Prostate gland (tissue), 2 donors: Measurements from ENCODE around the gene BCAP31.

ENCODE experiments used
- POLR2A ChIP-seq: fragments of 450-650 bp; IDR thresholded peaks from one replicate; pipeline ENCODE4 v1.6.1; 2016; ENCODE audit warnings: antibody characterized with exemption, mild to moderate bottlenecking
- POLR2AphosphoS5 ChIP-seq: sonication (generic); formaldehyde crosslinking; IDR thresholded peaks from one replicate; pipeline ENCODE4 v1.6.1; 2017; ENCODE audit warnings: antibody characterized with exemption
- TF ChIP-seq, protein P1 (sequence below), 4 experiments: fragments of 200-600 bp in 2 of 4; fragments of 450-650 bp in 2 of 4; sonication (generic) in 2 of 4; IDR thresholded peaks; 1 replicate in 3 of 4; 2 replicates in 1 of 4; pipeline ENCODE4 v1.5.1; 2016 to 2019; ENCODE audit warnings: antibody characterized with exemption in 4 of 4, mild to moderate bottlenecking in 2 of 4, moderate library complexity in 2 of 4

DNA sequence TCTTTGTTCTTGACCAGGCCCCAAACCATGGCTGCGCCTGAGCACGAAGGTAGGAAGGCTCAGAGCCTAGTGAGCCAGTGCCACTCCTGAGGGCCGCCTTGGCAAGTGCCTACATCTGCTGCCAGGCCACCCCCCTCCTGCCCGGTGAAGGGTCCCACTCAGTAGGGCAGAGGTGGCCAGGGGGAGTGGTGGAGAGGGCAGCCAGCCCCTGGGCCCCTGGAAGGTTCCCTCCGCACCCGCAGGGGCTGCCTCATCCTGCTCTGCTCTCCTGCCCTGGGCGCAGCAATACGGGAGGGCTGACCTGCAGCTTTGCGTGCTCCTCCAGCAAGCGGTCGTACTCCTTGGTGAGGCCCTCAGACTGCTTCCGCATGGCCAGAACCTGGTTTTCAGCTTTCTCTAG lies 22.5 kb downstream of the BCAP31 start:
- TF ChIP-seq, protein P1, sequence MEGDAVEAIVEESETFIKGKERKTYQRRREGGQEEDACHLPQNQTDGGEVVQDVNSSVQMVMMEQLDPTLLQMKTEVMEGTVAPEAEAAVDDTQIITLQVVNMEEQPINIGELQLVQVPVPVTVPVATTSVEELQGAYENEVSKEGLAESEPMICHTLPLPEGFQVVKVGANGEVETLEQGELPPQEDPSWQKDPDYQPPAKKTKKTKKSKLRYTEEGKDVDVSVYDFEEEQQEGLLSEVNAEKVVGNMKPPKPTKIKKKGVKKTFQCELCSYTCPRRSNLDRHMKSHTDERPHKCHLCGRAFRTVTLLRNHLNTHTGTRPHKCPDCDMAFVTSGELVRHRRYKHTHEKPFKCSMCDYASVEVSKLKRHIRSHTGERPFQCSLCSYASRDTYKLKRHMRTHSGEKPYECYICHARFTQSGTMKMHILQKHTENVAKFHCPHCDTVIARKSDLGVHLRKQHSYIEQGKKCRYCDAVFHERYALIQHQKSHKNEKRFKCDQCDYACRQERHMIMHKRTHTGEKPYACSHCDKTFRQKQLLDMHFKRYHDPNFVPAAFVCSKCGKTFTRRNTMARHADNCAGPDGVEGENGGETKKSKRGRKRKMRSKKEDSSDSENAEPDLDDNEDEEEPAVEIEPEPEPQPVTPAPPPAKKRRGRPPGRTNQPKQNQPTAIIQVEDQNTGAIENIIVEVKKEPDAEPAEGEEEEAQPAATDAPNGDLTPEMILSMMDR (IDR thresholded peaks at IDR 0.05): no peak
- no peak for TF ChIP-seq POLR2A
- no peak for TF ChIP-seq POLR2AphosphoS5
